CD4-positive, alpha-beta T cell (primary cell): Measurements from ENCODE around the gene CYYR1. TPM values are rescaled to one million over a fixed set of nuclear protein-coding genes. Genes with fewer than 3 reads are reported as not detected.

Experiments
- ATAC-seq: fragments of 200-7000 bp; cut with Tn5 transposase; one replicate; pipeline ENCODE4 v1.10.0; 2022; ENCODE audit warnings: mild to moderate bottlenecking; ENCODE audit not compliant: poor library complexity
- CTCF ChIA-PET: fragments of 350-600 bp; sonication (Branson Sonifier 250); formaldehyde crosslinking; loops from one replicate; lab custom pipeline; 2021; ENCODE audit warnings: antibody characterized with exemption, inconsistent platforms; lab: Charles Lee
- POLR2A ChIA-PET: fragments of 350-600 bp; sonication (Branson Sonifier 250); formaldehyde crosslinking; loops from one replicate; lab custom pipeline; 2021; ENCODE audit warnings: antibody characterized with exemption, inconsistent platforms; lab: Charles Lee
- DNase-seq, 14 experiments: peaks; one replicate each; pipeline ENCODE4 v3.0.0-alpha.2; 2013 to 2020; ENCODE audit warnings: mixed read lengths in 2 of 14
- H3K27ac ChIP-seq, 2 donors: one replicate each; pipeline versions ENCODE4 v1.5.1 to v1.7.0; 2013; ENCODE audit warnings: low read length in 2 of 2, low read depth in 1 of 2, mild to moderate bottlenecking in 1 of 2
- H3K27me3 ChIP-seq, 2 experiments: 1 replicate in 1 of 2; 2 replicates in 1 of 2; pipeline versions ENCODE4 v1.6.1 to v1.7.0; 2013; ENCODE audit warnings: low read length in 2 of 2, control low read depth in 1 of 2, mild to moderate bottlenecking in 1 of 2, moderate library complexity in 1 of 2; ENCODE audit not compliant: insufficient read depth in 2 of 2, control insufficient read depth in 1 of 2
- H3K36me3 ChIP-seq: one replicate; pipeline ENCODE4 v1.6.1; 2013; ENCODE audit warnings: low read length, control low read depth; ENCODE audit not compliant: insufficient read depth
- H3K4me1 ChIP-seq: one replicate; pipeline ENCODE4 v1.6.1; 2013; ENCODE audit warnings: low read length, control low read depth; ENCODE audit not compliant: insufficient read depth
- H3K4me3 ChIP-seq: one replicate; pipeline ENCODE4 v1.5.1; 2013; ENCODE audit warnings: mild to moderate bottlenecking, low read length, moderate library complexity
- H3K9me3 ChIP-seq, 2 experiments: 1 replicate in 1 of 2; 2 replicates in 1 of 2; pipeline versions ENCODE4 v1.6.1 to v1.7.0; 2013; ENCODE audit warnings: low read length in 2 of 2, mild to moderate bottlenecking in 2 of 2, control low read depth in 1 of 2, moderate library complexity in 1 of 2; ENCODE audit not compliant: control insufficient read depth in 1 of 2, insufficient read depth in 1 of 2
- H3K27ac Mint-ChIP-seq: one replicate; pipeline ENCODE4 v1.8.0; 2020; ENCODE audit warnings: mixed read lengths
- H3K27me3 Mint-ChIP-seq: one replicate; pipeline ENCODE4 v1.8.0; 2021; ENCODE audit warnings: mixed read lengths
- H3K36me3 Mint-ChIP-seq: one replicate; pipeline ENCODE4 v1.8.0; 2021; ENCODE audit warnings: low read depth, mixed read lengths
- H3K4me1 Mint-ChIP-seq: one replicate; pipeline ENCODE4 v1.8.0; 2021; ENCODE audit warnings: low read depth, mixed read lengths
- H3K4me3 Mint-ChIP-seq: one replicate; pipeline ENCODE4 v1.8.0; 2020; ENCODE audit warnings: mild to moderate bottlenecking, mixed read lengths
- H3K9me3 Mint-ChIP-seq: one replicate; pipeline ENCODE4 v1.8.0; 2020; ENCODE audit warnings: mixed read lengths
- CTCF ChIP-seq: fragments of 200-600 bp; IDR thresholded peaks from one replicate; pipeline ENCODE4 v1.8.0; 2022; ENCODE audit warnings: antibody characterized with exemption, mild to moderate bottlenecking
- intact Hi-C, 2 experiments: fragments of 100-400 bp; cut with DNase I in 1 of 2; cut with micrococcal nuclease in 1 of 2; formaldehyde crosslinking; loops; one replicate each; pipeline versions ENCODE4 v1.15.1 to v1.9.0; 2023 to 2025; cut with DNase I, micrococcal nuclease
- total RNA-seq, 174 experiments: library from RNA in 2 of 174; stranded (reverse) in 2 of 174; gene quantifications; one replicate each; pipeline ENCODE4 v1.2.3 and lab custom pipeline; 2021 to 2026

CYYR1 gene
- total RNA-seq, 2 experiments from 2014 or later: not detected

- Mint-ChIP-seq H3K27me3 (peaks cover 7% of the 10 kb centered on the region), H3K9me3 (no peaks in the 10 kb centered on the region), H3K36me3 (no peaks in the 10 kb centered on the region), H3K4me3 (no peak overlapping the region), H3K27ac (no peak overlapping the region), H3K4me1 (no peaks in the 10 kb centered on the region)
- H3K27ac ChIP-seq: no peak overlapping the region
- no peak for ATAC-seq
- CTCF ChIA-PET: no interaction called here
- H3K9me3 ChIP-seq: peaks cover 0 to 4% of the 10 kb centered on the region in 2 experiments
- POLR2A ChIA-PET: no interaction called here
- no peak for TF ChIP-seq CTCF
- intact Hi-C loops: no loop called here
- no peaks in the 10 kb centered on the region for H3K36me3 ChIP-seq
- no peak overlapping the region for H3K4me3 ChIP-seq
- no peaks in the 10 kb centered on the region for H3K4me1 ChIP-seq
- no peak for DNase-seq
- H3K27me3 ChIP-seq: no peaks in the 10 kb centered on the region
Measured at GRCh38 chr21:26423511-26423910, 149.6 kb downstream of the CYYR1 start.

- ATAC-seq (no peak), DNase-seq (no peak)
- H3K27me3 Mint-ChIP-seq: peaks cover 7% of the 10 kb centered on the region
- no peak for TF ChIP-seq CTCF
- Histone ChIP-seq H3K27ac (no peak overlapping the region), H3K36me3 (no peaks in the 10 kb centered on the region), H3K9me3 (peaks cover 0 to 4% of the 10 kb centered on the region in 2 experiments), H3K4me1 (no peaks in the 10 kb centered on the region), H3K4me3 (no peak overlapping the region), H3K27me3 (no peaks in the 10 kb centered on the region)
- no peak overlapping the region for H3K4me3 Mint-ChIP-seq
- POLR2A ChIA-PET: no interaction called here
- intact Hi-C loops: no loop called here
- H3K36me3 Mint-ChIP-seq: no peaks in the 10 kb centered on the region
- no peaks in the 10 kb centered on the region for H3K9me3 Mint-ChIP-seq
- CTCF ChIA-PET: no interaction called here
- no peak overlapping the region for H3K27ac Mint-ChIP-seq
- H3K4me1 Mint-ChIP-seq: no peaks in the 10 kb centered on the region
Measured at GRCh38 chr21:26422706-26423105, 150.4 kb downstream of the CYYR1 start.

GRCh38 chr21:26422138-26422537 lies 150.9 kb downstream of the CYYR1 start:
- Mint-ChIP-seq H3K27me3 (peaks cover 7% of the 10 kb centered on the region), H3K27ac (no peak overlapping the region), H3K36me3 (no peaks in the 10 kb centered on the region), H3K4me1 (no peaks in the 10 kb centered on the region), H3K9me3 (no peaks in the 10 kb centered on the region), H3K4me3 (no peak overlapping the region)
- no peak for ATAC-seq
- H3K36me3 ChIP-seq: no peaks in the 10 kb centered on the region
- no peak for TF ChIP-seq CTCF
- peaks cover 0 to 4% of the 10 kb centered on the region in 2 experiments for H3K9me3 ChIP-seq
- no peaks in the 10 kb centered on the region for H3K4me1 ChIP-seq
- H3K4me3 ChIP-seq: no peak overlapping the region
- CTCF ChIA-PET: no interaction called here
- POLR2A ChIA-PET: no interaction called here
- H3K27me3 ChIP-seq: no peaks in the 10 kb centered on the region
- no peak for DNase-seq
- H3K27ac ChIP-seq: no peak overlapping the region
- intact Hi-C loops: no loop called here
